GM12878 (cell line): ENCODE measurements around the gene DCTN2.

Experiments
- BMI1 ChIP-seq: fragments of 450-650 bp; IDR thresholded peaks from 2 replicates; pipeline ENCODE4 v1.6.1; 2016; ENCODE audit warnings: mild to moderate bottlenecking, moderate library complexity, borderline replicate concordance
- POLR2AphosphoS5 ChIP-seq: IDR thresholded peaks from 2 replicates; pipeline ENCODE4 v1.6.1; 2011; ENCODE audit warnings: mild to moderate bottlenecking, low read length, inconsistent platforms

DNA sequence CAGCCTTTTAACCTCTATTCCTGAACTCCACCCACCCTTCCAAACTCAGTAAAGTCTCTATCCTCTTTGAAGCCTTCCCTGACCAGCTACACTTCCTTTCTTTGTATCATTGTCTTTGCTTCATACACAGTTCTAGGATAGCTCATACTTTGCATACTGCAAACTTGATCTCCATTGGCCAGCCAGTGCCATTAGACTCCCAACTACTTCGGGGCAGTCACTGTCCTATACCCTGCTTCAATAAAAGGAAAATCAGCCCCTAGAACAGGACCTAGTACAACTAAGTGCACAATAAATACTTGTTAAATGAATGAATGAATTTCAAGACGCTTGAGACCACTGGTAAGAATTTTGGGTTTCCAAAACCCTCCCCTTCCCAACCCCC lies 43.5 kb upstream of the DCTN2 start:
- no peak for TF ChIP-seq POLR2AphosphoS5
- TF ChIP-seq BMI1 = no peak
